AG20443 (cell line): ENCODE measurements around the gene NECAP2.
"Not testable (repeated sequence)": the region's sequence is repeated elsewhere in the genome, so short reads cannot be mapped to it uniquely, and the experiment has no call there.

Experiments used
- DNase-seq: peaks from one replicate; pipeline ENCODE4 v3.0.0; 2012; ENCODE audit warnings: low spot score, mixed read lengths

Gene NECAP2

GRCh38 chr1:16430606-16431005 is 9.9 kb upstream of the NECAP2 start:
- no peak for DNase-seq

DNA sequence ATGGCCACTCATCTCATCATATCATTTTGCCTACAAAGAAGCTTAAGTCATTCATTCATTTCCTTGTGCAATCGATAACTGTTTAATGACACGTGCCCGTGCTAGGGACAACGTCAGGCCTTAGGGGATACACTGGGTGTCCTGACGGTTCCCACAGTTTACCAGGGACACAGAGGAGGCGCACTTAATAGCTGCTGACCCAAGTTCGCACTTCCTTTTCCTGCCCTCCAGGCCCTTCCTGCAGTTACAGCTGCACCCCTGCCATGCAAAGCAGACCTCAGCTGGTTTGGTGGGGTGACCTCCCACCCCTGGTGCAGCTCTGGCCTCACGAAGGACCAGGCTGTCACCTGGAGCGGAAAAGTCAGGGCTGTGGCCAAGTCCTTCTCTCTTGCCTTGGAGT is 7.5 kb upstream of the NECAP2 start:
- DNase-seq, result no peak

DNA sequence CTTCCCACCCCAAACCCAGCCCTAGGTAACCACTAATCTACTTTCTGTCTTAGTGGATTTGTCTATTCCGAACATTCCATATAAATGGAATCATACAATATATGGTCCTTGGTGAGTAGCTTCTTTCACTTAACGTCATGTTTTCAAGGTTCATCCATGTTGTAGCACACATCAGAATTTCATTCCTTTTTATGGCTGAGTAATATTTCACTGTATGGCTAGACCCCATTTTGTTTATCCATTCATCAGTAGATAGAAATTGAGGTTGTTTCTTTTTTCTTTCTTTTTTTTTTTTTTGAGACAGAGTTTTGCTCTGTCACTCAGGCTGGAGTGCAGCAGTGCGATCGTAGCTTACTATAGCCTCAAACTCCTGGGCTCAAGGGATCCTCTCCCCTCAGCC is 6.5 kb upstream of the NECAP2 start:
- DNase-seq, result no peak

DNA sequence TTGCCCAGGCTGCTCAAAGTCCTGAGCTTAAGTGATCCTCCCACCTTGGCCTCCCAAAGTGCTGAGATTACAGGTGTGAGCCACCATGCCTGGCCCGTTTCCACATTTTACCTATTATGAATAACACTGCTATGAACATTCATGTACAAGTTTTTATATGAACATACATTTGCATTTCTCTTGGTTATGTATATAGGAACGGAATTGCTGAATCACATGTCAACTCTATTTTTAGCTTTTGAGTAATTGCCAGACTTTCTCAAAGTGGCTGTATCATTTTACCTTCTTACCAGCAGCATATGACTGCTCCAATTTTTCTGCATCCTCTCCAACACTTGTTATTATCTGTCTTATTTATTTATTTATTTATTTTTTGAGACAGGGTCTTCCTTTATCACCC is 6.0 kb upstream of the NECAP2 start:
- DNase-seq, result no peak

DNA sequence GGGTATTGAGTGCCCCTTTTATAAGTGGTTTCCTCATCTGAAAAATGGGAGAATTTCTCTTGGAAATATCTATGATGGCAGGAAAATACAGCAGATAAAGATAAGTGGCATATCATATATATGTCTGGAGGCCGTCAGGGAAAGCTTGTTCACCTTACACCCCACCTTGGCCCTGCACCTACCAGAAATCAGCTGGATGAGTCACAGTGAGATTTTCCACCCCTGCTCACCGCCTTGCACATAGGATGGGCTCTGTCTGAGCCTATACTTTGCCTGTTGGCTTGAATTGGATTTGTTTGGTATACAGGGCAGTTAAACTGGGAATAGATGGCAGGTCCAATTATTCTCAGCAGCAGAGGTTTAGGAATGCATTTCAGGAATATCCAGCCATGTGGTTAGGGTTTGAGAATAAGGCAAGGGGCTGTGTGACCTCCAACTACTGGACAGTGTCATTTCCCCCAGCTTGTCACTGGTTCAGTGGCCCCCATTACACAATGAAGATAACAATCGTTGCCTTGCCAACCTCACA is 3.5 kb upstream of the NECAP2 start, which contains the start of gene SPATA21:
SPATA21 (minus strand) TSS at position 479 of the 529 bp plus-strand sequence. CDS start 6,053 bp downstream, outside the sequence.
- DNase-seq, result no peak

DNA sequence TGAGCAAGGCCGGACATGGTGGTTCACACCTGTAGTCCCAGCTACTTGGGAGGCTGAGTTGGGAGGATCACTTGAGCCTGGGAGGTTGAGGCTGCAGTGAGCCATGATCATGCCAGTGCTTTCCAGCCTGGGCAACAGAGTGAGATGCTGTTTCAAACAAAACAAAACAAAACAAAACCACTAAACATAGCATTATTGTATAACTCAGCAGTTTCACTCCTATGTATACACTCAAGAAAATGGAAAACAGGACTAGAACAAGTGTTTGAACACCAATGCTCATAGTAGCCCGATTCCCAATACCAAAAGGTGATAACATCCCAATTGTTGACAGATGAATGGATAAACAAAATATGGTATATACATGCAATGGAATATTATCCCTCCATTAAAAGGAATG is 2.0 kb upstream of the NECAP2 start:
- no peak for DNase-seq

GRCh38 chr1:16438924-16439323 is 1.6 kb upstream of the NECAP2 start:
- no peak for DNase-seq

DNA sequence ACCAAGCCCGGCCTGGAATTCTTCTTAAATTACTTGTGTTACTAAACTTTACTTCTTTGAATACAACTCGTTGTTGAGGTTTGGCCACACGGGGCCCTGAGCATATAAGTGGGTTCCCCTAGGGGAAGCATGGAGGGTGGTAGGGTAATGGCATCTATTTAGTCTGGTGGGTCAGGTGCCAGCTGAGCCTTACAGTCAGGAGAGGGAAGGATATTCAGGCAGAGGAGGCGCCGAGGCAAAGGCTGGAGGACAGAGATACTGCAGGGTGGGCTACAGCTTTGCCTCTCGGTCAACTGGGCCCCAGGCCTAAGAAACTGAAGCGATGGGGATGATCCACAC is 424 bp upstream of the NECAP2 start:
- no peak for DNase-seq

DNA sequence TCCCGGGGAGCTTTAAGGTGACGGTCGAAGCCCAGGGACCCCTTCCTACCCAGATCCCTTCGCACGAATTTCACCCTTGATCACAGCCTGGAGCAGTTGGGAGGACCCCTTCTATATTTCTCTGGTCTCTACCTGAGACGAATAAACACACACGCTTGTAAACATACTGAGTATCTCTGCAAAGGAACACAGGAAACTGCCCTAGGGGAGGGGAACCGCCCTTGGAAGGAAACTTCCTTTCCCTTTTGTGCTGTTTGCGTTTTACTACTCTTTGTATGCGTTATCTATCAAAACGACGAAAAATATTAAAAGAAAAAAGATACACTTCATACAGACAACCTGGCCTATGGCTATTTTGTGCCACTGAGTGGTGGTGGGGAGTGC is 750 bp downstream of the NECAP2 start:
- peak; percentile 40 for DNase-seq

GRCh38 chr1:16442265-16442664 is 1.7 kb downstream of the NECAP2 start:
- DNase-seq, result no peak

DNA sequence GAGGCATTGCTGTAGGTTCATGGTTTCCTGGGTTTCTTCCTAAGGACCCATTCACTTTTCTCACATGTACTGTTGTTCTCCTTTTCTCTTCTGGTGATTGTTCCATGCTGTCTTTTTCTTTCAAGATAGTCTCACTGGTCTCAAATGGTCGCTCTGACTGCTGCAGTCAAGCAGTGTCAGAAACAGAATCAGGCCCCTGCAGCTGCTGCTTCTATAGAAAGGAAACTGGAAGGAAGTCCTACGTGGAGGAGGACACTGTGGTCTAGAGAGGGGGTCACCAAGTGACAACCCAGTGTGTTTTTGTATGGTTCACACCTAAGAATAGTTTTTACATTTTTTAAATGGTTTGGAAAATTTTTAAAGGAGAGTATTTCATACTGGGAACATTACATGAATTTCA is 2.4 kb downstream of the NECAP2 start:
- DNase-seq, result no peak

DNA sequence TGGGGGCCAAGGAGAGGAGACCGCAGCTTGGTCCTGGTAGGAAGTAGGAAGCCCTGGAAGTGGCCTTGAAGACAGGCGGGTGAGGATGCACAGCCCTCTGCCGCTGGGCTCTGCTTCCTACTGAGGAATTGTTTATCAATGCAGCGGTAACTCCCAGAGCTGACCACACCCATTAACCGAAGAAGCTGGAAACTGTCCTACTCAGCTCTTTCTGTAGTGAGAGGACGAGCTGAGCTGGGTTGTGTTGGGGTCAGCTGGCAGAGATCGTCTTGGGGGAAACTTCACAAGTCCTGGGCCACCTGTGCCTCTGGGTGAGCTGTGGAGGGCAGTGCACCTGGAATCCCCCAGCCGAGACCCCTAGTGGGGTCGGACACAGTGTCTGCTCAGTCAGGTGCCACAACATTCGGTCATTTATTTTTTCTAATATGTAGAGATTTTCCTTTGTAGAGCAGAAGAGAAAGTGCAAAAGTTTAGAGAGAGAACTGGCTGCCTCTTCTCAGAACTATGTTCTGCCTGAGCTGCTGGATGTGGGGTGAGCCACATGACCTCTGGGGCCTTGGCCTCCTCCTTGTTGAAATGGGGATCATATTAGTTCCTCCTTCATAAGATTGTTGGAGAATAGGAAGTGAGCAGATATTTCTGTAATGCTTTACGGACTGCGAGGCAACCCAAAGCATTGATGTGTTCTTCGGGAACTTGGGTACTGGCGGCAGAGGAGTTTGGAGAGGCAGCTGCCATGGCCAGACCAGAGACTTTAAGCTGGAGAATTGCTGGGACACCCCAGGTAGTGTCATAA is 3.6 kb downstream of the NECAP2 start:
- no peak for DNase-seq

- DNase-seq, result no peak
Measured at GRCh38 chr1:16445052-16445451, 4.5 kb downstream of the NECAP2 start.

DNA sequence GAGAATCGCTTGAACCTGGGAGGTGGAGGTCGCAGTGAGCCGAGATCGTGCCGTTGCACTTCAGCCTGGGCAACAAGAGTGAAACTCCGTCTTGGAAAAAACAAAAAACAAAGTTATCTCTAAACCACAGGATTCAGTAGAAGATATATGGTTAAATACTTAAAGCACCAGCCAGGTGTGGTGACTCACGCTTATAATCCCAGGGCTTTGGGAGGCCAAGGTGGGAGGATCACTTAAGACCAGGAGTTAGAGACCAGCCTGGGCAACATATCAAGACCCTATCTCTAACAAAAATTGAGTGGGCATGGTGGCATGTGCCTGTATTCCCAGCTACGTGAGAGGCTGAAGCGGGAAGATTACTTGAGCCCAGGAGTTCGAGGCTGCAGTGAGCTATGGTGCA is 5.6 kb downstream of the NECAP2 start:
- no peak for DNase-seq

- DNase-seq, result no peak
Measured at GRCh38 chr1:16447641-16448040, 7.1 kb downstream of the NECAP2 start.

GRCh38 chr1:16449065-16449464 is 8.5 kb downstream of the NECAP2 start:
- no peak for DNase-seq

GRCh38 chr1:16449666-16450065 is 9.1 kb downstream of the NECAP2 start:
- DNase-seq, result no peak

- no peak for DNase-seq
Measured at GRCh38 chr1:16450863-16451481, 10.4 kb downstream of the NECAP2 start.

DNA sequence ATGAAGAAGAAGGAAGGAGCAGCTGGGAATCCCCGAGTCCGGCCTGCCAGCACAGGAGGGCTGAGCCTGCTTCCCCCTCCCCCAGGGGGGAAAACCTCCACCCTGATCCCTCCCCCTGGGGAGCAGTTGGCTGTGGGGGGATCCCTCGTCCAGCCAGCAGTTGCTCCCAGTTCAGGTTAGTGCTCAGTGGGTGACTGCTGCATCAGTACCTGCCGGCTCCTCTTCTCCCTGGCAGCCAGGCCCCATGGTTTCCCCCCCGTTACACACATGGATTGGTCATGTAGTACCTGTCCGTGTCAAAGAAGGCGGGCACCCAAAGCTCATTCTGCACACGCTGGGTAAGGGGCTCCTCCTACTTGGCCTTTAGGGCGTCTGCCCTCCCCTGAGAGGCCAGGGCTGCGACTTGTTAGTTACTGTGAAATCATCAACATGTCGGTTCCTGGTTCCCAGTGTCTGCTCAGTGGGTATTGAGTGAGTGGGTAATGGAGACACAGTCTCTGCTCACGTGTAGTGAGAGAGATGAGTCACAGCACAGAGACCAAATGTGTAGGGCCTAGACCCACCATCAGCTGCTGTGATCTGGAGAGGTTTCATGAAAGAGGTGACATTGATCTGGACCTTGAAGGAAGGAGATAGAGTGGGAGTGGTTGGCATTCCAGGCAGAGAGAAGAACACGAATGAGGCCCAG is 11.5 kb downstream of the NECAP2 start:
- DNase-seq, result no peak

GRCh38 chr1:16454909-16455308 is 14.4 kb downstream of the NECAP2 start:
- DNase-seq, result not testable (repeated sequence)

DNA sequence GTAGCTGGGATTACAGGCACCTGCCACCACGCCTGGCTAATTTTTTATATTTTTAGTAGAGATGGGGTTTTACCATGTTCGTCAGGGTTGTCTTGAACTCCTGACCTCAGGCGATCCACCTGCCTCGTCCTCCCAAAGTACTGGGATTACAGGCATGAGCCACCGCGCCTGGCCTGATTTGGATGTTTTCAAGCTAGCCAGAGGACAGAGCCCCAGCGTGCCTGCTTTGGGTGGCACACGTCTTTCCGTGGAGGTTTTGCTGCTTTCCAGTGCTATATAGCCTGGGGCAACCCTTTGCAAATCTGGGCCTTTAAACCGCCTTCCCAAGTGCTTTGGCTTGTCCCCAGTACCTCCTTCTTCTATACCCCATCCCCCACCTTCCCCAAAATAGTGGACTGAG is 15.6 kb downstream of the NECAP2 start:
- not testable (repeated sequence) for DNase-seq

GRCh38 chr1:16458831-16459230 is 18.3 kb downstream of the NECAP2 start:
- no peak for DNase-seq

GRCh38 chr1:16459352-16459925 is 18.9 kb downstream of the NECAP2 start:
- no peak for DNase-seq
